Measurements from ENCODE around the gene GCSH. TPM values are rescaled to one million over a fixed set of nuclear protein-coding genes. Genes with fewer than 3 reads are reported as not detected.

The GCSH gene
- polyA plus RNA-seq, 1 donor from 2014 or later = 81.8 TPM

- Histone ChIP-seq H3F3A (ENCODE audit: insufficient read depth, low read length, poor library complexity, severe bottlenecking) (no peaks in the 10 kb centered on the region), H3K27ac (ENCODE audit: low read length) (no peak overlapping the region), H3K9me3 (ENCODE audit: low read length) (no peaks in the 10 kb centered on the region), H3K4me2 (ENCODE audit: low read length) (no peak overlapping the region), H2AFZ (ENCODE audit: low read depth, low read length) (no peak overlapping the region), H3K9ac (ENCODE audit: low read length) (no peak overlapping the region), H3K9me2 (ENCODE audit: insufficient read depth, low read length) (no peaks in the 10 kb centered on the region), H3K36me3 (ENCODE audit: insufficient read depth, low read length) (no peaks in the 10 kb centered on the region), H4K20me1 (ENCODE audit: insufficient read depth) (no peaks in the 10 kb centered on the region), H3K27me3 (ENCODE audit: insufficient read depth, low read depth, low read length) (no peaks in the 10 kb centered on the region), H3K4me3 (ENCODE audit: low read length) (no peak overlapping the region), H3K79me2 (replicated peaks; ENCODE audit: insufficient read depth, low read length) (no peaks in the 10 kb centered on the region)
- no peak for TF ChIP-seq EZH2 (IDR thresholded peaks at IDR 0.05; ENCODE audit: borderline replicate concordance, insufficient read depth, low read length, poor library complexity, severe bottlenecking)
These were observed 40.5 kb upstream of the GCSH start for GRCh38 chr16:81136390-81137335.

- H3K36me3 ChIP-seq (ENCODE audit: insufficient read depth, low read length) = no peaks in the 10 kb centered on the region
- no peaks in the 10 kb centered on the region for H3F3A ChIP-seq (ENCODE audit: insufficient read depth, low read length, poor library complexity, severe bottlenecking)
- TF ChIP-seq EP300 (conservative IDR thresholded peaks at IDR 0.05; ENCODE audit: poor library complexity, severe bottlenecking) (no peak), EZH2 (IDR thresholded peaks at IDR 0.05; ENCODE audit: borderline replicate concordance, insufficient read depth, low read length, poor library complexity, severe bottlenecking) (no peak), POLR2AphosphoS5 (IDR thresholded peaks at IDR 0.05) (no peak), SMC3 (conservative IDR thresholded peaks at IDR 0.05; ENCODE audit: poor library complexity) (no peak), MXI1 (conservative IDR thresholded peaks at IDR 0.05; ENCODE audit: poor library complexity, severe bottlenecking) (no peak), REST (IDR thresholded peaks at IDR 0.05; ENCODE audit: borderline replicate concordance) (no peak), CTCF (IDR thresholded peaks at IDR 0.05; ENCODE audit: poor library complexity, severe bottlenecking) (no peak), RAD21 (conservative IDR thresholded peaks at IDR 0.05) (no peak), TAF1 (IDR thresholded peaks at IDR 0.05; ENCODE audit: low read depth) (no peak)
- H2AFZ ChIP-seq (ENCODE audit: low read depth, low read length) = no peak overlapping the region
- no peaks in the 10 kb centered on the region for H4K20me1 ChIP-seq (ENCODE audit: insufficient read depth)
- H3K27me3 ChIP-seq (ENCODE audit: insufficient read depth, low read depth, low read length) = no peaks in the 10 kb centered on the region
- H3K9me3 ChIP-seq (ENCODE audit: low read length) = no peaks in the 10 kb centered on the region
- no peaks in the 10 kb centered on the region for H3K79me2 ChIP-seq (replicated peaks; ENCODE audit: insufficient read depth, low read length)
- H3K4me3 ChIP-seq (ENCODE audit: low read length) = no peak overlapping the region
- H3K9ac ChIP-seq (ENCODE audit: low read length) = no peak overlapping the region
- no peak overlapping the region for H3K27ac ChIP-seq (ENCODE audit: low read length)
- H3K9me2 ChIP-seq (ENCODE audit: insufficient read depth, low read length) = no peaks in the 10 kb centered on the region
- no peak overlapping the region for H3K4me2 ChIP-seq (ENCODE audit: low read length)
These were observed 33.9 kb upstream of the GCSH start for GRCh38 chr16:81130126-81130525.
